Measurements from ENCODE around the gene KPNA1. TPM values are rescaled to one million over a fixed set of nuclear protein-coding genes. Genes with fewer than 3 reads are reported as not detected.
"Not testable (repeated sequence)": the region's sequence is repeated elsewhere in the genome, so short reads cannot be mapped to it uniquely, and the experiment has no call there.

The KPNA1 gene
- total RNA-seq, 2 donors from 2014 or later = 47.4 to 60.4 TPM

DNA sequence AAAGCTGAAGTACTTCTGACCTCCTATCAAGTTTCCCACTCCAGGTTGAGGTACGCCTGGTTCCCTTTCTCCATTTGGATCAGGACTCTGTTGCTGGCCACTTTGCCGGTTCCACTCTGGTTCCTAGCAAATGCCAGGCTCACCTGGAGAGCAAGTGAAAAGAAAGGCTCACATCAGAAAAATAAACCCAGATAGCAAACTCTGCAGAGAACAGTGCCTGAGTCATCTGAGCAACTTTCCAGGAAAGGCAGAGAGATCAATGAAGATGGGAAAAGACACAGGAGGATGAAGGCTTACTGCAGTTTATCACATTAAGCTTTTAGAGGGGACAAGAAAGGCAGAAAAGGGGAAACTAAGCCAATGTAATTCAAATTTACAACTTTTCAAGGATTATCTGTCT, 57.0 kb downstream of the KPNA1 start:
- Histone ChIP-seq H3K27me3 (no peaks in the 10 kb centered on the region), H3K9me3 (no peaks in the 10 kb centered on the region), H3K4me1 (no peaks in the 10 kb centered on the region), H3K4me3 (no peak overlapping the region), H3K36me3 (no peaks in the 10 kb centered on the region), H3K9ac (ENCODE audit: low read depth in 2 of 2, low read length in 2 of 2) (no peak overlapping the region), H3K27ac (no peak overlapping the region)
- intact Hi-C loops (cut with DNase I) = loop anchor here (10.0 kb wide), 1 partner anchor 227 kb away; the partner anchor contains the start of gene PARP14
- TF ChIP-seq, protein P1, sequence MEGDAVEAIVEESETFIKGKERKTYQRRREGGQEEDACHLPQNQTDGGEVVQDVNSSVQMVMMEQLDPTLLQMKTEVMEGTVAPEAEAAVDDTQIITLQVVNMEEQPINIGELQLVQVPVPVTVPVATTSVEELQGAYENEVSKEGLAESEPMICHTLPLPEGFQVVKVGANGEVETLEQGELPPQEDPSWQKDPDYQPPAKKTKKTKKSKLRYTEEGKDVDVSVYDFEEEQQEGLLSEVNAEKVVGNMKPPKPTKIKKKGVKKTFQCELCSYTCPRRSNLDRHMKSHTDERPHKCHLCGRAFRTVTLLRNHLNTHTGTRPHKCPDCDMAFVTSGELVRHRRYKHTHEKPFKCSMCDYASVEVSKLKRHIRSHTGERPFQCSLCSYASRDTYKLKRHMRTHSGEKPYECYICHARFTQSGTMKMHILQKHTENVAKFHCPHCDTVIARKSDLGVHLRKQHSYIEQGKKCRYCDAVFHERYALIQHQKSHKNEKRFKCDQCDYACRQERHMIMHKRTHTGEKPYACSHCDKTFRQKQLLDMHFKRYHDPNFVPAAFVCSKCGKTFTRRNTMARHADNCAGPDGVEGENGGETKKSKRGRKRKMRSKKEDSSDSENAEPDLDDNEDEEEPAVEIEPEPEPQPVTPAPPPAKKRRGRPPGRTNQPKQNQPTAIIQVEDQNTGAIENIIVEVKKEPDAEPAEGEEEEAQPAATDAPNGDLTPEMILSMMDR (IDR thresholded peaks at IDR 0.05) = no peak
- no peak for DNase-seq

DNA sequence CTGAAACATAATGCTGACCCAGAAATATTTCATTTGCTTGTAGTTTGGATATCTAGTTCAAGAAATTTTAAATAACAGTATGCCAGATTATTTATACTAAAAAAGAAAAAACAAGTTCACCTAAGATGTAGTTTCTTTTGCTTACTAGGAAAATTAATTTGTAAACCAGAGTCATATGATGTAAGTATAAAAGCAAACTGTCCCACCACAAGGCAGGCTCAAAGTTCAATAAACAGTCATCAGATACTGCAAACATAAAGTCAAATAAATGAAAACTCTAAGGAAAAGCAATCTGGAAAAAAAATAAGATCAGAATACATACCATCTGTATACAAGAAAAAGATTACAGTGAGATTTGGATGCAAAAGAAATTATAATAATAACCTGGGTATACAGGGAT, 58.7 kb downstream of the KPNA1 start:
- DNase-seq = no peak
- intact Hi-C loops (cut with DNase I) = loop anchor here (10.0 kb wide), 1 partner anchor 229 kb away; the partner anchor contains the start of gene PARP14
- no peaks in the 10 kb centered on the region for H3K36me3 ChIP-seq
- H3K9ac ChIP-seq (ENCODE audit: low read depth in 2 of 2, low read length in 2 of 2) = no peak overlapping the region
- H3K4me3 ChIP-seq = no peak overlapping the region
- H3K4me1 ChIP-seq = no peaks in the 10 kb centered on the region
- H3K27ac ChIP-seq = no peak overlapping the region
- H3K27me3 ChIP-seq = no peaks in the 10 kb centered on the region
- H3K9me3 ChIP-seq = no peaks in the 10 kb centered on the region
- TF ChIP-seq, protein P1 (IDR thresholded peaks at IDR 0.05) = no peak

DNA sequence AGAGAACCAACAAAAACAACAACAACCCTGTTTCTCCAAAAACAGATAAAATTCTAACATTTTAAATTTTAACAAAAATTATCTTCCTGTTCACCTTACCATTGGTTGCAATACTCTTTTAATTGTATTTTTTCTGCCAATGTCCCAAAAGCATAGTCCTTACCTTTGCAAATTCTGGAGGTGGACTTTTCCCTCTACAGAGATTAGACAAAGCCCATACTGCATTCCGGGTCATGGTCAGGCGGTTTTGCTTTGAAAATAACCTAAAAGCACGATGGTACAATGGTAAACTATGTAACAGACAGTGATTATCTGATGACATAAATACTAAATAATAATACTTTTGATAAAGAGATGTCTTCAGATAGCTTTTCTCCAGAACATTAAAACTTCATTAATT, 63.4 kb downstream of the KPNA1 start:
- TF ChIP-seq, protein P1 (IDR thresholded peaks at IDR 0.05) = no peak
- H3K4me1 ChIP-seq = no peaks in the 10 kb centered on the region
- DNase-seq = no peak
- no peaks in the 10 kb centered on the region for H3K9me3 ChIP-seq
- H3K27ac ChIP-seq = no peak overlapping the region
- no peak overlapping the region for H3K9ac ChIP-seq (ENCODE audit: low read depth in 2 of 2, low read length in 2 of 2)
- no peak overlapping the region for H3K4me3 ChIP-seq
- intact Hi-C loops (cut with DNase I) = loop anchor here (10.0 kb wide), 1 partner anchor 233 kb away; the partner anchor contains the start of gene PARP14
- H3K36me3 ChIP-seq = peaks cover 10% of the 10 kb centered on the region
- no peaks in the 10 kb centered on the region for H3K27me3 ChIP-seq

DNA sequence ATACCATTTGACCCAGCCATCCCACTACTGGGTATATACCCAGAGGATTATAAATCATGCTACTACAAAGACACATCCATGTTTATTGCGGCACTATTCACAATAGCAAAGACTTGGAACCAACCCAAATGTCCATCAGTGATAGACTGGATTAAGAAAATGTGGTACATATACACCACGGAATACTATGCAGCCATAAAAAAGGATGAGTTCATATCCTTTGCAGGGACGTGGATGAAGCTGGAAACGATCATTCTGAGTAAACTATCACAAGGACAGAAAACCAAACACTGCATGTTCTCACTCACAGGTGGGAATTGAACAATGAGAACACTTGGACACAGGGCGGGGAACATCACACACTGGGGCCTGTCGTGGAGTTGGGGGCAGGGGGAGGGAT, 66.5 kb downstream of the KPNA1 start:
- H3K27me3 ChIP-seq; H3K9ac ChIP-seq (ENCODE audit: low read depth in 2 of 2, low read length in 2 of 2); intact Hi-C loops (cut with DNase I); H3K9me3 ChIP-seq; H3K27ac ChIP-seq; DNase-seq; H3K4me3 ChIP-seq; H3K4me1 ChIP-seq: not testable (repeated sequence)
- peaks cover 12% of the 10 kb centered on the region for H3K36me3 ChIP-seq

DNA sequence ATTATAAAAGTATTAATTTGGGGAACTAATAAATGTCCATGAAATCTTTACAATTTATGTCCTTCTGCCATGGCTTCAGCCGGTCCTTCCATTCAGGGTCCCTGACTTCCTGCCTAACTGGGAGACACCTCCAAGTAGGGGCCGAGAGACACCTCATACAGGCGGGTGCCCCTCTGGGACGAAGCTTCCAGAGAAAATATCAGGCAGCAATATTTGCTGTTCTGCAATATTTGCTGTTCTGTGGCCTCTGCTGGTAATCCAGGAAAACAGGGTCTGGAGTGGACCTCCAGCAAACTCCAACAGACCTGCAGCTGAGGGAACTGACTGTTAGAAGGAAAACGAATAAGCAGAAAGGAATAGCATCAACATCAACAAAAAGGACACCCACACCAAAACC, 70.2 kb downstream of the KPNA1 start:
- H3K27ac ChIP-seq; H3K27me3 ChIP-seq; DNase-seq; H3K9me3 ChIP-seq; H3K9ac ChIP-seq (ENCODE audit: low read depth in 2 of 2, low read length in 2 of 2); H3K4me1 ChIP-seq; H3K4me3 ChIP-seq; intact Hi-C loops (cut with DNase I): not testable (repeated sequence)
- peaks cover 22% of the 10 kb centered on the region for H3K36me3 ChIP-seq

DNA sequence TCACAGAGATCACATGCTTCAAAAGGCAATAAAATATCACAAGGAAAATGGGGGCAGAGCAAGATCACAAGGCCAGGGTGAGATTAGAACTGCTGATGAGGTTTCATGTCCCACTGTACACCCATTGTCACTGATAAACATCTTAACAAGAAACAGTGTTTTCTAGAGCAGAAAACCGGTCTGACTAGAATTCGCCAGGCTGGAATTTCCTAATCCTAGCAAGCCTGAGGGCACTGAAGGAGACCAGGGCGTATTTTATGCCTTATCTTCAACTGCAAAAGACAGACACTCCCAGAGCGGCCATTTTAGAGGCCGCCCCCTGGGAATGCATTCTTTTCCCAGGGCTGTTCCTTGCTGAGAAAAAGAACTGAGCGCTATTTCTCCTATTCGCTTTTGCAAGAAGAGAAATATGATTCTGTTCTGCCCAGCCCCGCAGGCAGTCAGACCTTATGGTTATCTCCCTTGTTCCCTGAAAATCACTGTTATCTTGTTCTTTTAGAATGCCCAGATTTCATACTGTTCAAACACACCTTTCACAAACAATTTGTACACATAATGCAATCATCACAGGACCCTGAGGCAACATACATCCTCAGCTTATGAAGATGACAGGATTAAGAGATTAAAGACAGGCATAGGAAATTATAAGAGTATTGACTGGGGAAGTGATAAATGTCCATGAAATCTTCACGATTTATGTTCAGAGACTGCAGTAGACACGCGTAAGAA, 70.8 kb downstream of the KPNA1 start:
- H3K9ac ChIP-seq (ENCODE audit: low read depth in 2 of 2, low read length in 2 of 2); intact Hi-C loops (cut with DNase I); H3K27me3 ChIP-seq; H3K27ac ChIP-seq; H3K9me3 ChIP-seq; H3K4me3 ChIP-seq; DNase-seq; H3K4me1 ChIP-seq: not testable (repeated sequence)
- peaks cover 21% of the 10 kb centered on the region for H3K36me3 ChIP-seq

DNA sequence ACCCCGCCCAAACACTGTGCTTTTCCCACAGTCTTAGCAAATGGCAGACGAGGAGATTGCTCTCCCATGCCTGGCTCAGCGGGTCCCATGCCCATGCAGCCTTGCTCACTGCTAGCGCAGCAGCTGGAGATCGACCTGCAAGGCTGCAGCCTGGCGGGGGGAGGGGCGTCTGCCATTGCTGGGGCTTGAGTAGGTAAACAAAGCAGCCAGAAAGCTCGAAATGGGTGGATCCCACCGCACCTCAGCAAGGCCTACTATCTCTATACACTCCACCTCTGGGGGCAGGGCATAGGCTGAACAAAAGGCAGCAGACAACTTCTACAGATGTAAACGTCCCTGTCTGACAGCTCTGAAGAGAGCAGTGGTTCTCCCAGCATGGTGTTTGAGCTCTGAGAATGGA, 71.6 kb downstream of the KPNA1 start:
- intact Hi-C loops (cut with DNase I) = no loop called here
- Histone ChIP-seq H3K27me3 (no peaks in the 10 kb centered on the region), H3K4me3 (no peak overlapping the region), H3K9me3 (no peaks in the 10 kb centered on the region), H3K4me1 (no peaks in the 10 kb centered on the region), H3K9ac (ENCODE audit: low read depth in 2 of 2, low read length in 2 of 2) (no peak overlapping the region), H3K27ac (no peak overlapping the region), H3K36me3 (peaks cover 16% of the 10 kb centered on the region)
- TF ChIP-seq, protein P1 (IDR thresholded peaks at IDR 0.05) = no peak
- no peak for DNase-seq
